ENCODE measurements around the gene NEU3.

DNA sequence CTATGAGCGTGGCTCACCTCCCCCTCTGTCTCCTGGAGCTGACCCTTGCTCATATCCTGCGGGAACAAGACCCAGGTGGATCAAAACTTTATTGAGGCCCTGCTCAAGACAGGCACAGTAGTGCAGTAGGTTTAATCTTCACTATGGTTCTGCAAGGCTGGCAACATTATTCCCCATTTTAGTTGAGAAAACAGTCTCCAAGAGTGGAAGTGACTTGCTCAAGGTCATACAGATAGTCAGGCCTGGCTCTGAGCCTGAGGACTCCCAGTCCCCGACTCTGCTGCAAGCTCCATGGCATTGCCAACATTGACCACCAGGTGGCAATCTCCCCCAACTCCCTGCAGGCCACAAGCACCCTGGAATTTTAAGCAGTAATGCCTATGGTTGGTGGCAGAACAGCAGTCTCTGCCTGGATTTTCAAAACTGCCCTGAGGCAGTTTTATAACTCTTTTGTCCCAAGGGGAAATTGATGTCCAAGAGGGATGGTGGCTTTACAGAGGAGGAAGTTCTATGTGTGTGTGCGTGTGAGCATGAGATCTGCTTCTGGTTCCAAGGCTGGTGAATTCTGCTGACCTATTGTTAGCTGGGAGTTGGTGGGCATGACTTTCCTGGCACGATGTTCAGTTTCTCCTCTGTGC is 34.1 kb downstream of the NEU3 start:
- TF ChIP-seq, protein P1, sequence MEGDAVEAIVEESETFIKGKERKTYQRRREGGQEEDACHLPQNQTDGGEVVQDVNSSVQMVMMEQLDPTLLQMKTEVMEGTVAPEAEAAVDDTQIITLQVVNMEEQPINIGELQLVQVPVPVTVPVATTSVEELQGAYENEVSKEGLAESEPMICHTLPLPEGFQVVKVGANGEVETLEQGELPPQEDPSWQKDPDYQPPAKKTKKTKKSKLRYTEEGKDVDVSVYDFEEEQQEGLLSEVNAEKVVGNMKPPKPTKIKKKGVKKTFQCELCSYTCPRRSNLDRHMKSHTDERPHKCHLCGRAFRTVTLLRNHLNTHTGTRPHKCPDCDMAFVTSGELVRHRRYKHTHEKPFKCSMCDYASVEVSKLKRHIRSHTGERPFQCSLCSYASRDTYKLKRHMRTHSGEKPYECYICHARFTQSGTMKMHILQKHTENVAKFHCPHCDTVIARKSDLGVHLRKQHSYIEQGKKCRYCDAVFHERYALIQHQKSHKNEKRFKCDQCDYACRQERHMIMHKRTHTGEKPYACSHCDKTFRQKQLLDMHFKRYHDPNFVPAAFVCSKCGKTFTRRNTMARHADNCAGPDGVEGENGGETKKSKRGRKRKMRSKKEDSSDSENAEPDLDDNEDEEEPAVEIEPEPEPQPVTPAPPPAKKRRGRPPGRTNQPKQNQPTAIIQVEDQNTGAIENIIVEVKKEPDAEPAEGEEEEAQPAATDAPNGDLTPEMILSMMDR (IDR thresholded peaks at IDR 0.05) = peak; percentile 77 to 86 (median 83)
- no peak for TF ChIP-seq POLR2A (IDR thresholded peaks at IDR 0.05)

Data from vagina (tissue), 2 donors.